BLaER1 (cell line): ENCODE results near the gene KRTAP22-1.

Experiments
- H3K27ac ChIP-seq: shearing (Covaris generic); formaldehyde crosslinking; 2 replicates; pipeline ENCODE4 v1.8.1; 2022
- H3K27me3 ChIP-seq: shearing (Covaris generic); formaldehyde crosslinking; 2 replicates; pipeline ENCODE4 v1.8.1; 2022
- H3K36me3 ChIP-seq: shearing (Covaris generic); formaldehyde crosslinking; 2 replicates; pipeline ENCODE4 v1.8.1; 2022
- H3K4me1 ChIP-seq: shearing (Covaris generic); formaldehyde crosslinking; 2 replicates; pipeline ENCODE4 v1.8.1; 2022
- H3K4me2 ChIP-seq: shearing (Covaris generic); formaldehyde crosslinking; 2 replicates; pipeline ENCODE4 v1.8.1; 2022
- H3K4me3 ChIP-seq: shearing (Covaris generic); formaldehyde crosslinking; 2 replicates; pipeline ENCODE4 v1.8.1; 2022
- H3K9ac ChIP-seq: shearing (Covaris generic); formaldehyde crosslinking; 2 replicates; pipeline ENCODE4 v1.8.1; 2022
- H3K9me3 ChIP-seq: shearing (Covaris generic); formaldehyde crosslinking; 2 replicates; pipeline ENCODE4 v1.8.1; 2022
- H4K20me1 ChIP-seq: shearing (Covaris generic); formaldehyde crosslinking; 2 replicates; pipeline ENCODE4 v1.8.1; 2022
- Cebpa-rat ChIP-seq: shearing (Covaris generic); IDR thresholded peaks from 2 replicates; pipeline ENCODE4 v1.8.1; 2022

Gene KRTAP22-1

DNA sequence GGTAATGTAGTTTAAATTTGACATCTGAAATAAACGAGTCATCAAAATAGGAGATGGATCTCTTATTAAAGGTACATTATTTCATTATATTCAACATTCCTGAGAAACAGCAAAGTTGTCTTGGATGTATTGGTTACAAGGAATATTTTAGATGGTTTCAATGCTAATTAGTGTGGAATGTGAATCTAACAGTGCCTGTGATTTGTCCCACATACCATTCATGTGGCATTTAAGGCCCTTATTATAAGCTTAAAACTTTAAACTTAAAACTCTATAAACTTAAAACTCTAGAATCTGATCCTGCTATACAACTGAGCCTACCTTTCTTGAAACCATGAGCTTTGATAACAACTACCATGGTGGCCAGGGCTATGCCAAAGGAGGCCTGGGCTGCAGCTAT lies at the start of gene KRTAP22-1:
Gene KRTAP22-1, plus strand, starts transcription at position 301 of the 400 bp plus-strand sequence.
- Histone ChIP-seq H3K4me2 (no peak within 1 kb of the TSS), H3K4me3 (no peak within 1 kb of the TSS), H3K9ac (no peak within 1 kb of the TSS), H3K36me3 (no peaks in the 10 kb centered on the region), H3K9me3 (no peaks in the 10 kb centered on the region), H3K27me3 (no peaks in the 10 kb centered on the region), H3K27ac (no peak within 1 kb of the TSS), H3K4me1 (no peaks in the 10 kb centered on the region), H4K20me1 (no peaks in the 10 kb centered on the region)
- TF ChIP-seq Cebpa-rat, result no peak

DNA sequence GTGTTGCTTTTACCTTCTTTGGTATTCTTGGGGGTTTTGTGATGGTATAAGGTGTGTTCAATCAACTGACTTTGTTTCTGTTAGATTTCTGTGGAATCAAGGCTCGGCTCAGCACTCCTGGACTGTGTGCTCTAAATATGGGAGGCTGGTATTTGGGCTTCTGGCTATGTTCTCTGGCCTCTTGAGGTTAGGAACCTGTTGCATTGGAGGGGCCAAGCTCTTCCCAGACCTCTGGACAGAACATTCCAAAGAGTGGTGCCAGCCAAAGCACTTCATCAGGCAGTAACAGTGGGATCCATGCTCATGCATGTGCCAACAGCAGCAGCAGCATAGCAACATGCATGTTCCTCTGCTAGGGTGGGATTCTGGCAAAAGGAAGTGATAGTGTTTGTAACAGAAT lies 48.1 kb upstream of the KRTAP22-1 start:
- Histone ChIP-seq H3K36me3 (no peaks in the 10 kb centered on the region), H4K20me1 (no peaks in the 10 kb centered on the region), H3K9me3 (no peaks in the 10 kb centered on the region), H3K4me3 (no peak overlapping the region), H3K4me2 (no peak overlapping the region), H3K4me1 (no peaks in the 10 kb centered on the region), H3K9ac (no peak overlapping the region), H3K27ac (no peak overlapping the region), H3K27me3 (no peaks in the 10 kb centered on the region)
- no peak for TF ChIP-seq Cebpa-rat

DNA sequence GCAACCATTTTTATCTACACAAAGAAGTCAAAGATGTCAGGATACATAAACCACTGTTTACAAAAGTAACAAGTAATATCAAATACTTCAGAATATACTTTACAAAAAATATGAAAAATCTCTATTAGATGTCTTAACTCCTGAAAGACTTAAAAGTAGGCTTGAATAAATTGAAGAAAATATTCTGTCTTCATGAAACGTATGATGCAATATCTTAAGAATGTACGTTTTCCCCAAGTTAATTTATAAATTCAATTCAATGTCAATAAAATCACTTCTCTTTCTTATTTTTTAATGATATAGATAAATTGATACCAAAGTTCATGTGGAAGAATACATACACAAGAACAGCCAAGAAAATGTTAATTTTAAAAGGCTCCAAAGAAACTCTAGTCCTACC lies 45.8 kb upstream of the KRTAP22-1 start:
- H3K27me3 ChIP-seq, result no peaks in the 10 kb centered on the region
- H3K4me2 ChIP-seq, result no peak overlapping the region
- no peak overlapping the region for H3K27ac ChIP-seq
- no peaks in the 10 kb centered on the region for H3K9me3 ChIP-seq
- no peaks in the 10 kb centered on the region for H4K20me1 ChIP-seq
- no peak overlapping the region for H3K9ac ChIP-seq
- no peak overlapping the region for H3K4me3 ChIP-seq
- H3K36me3 ChIP-seq, result no peaks in the 10 kb centered on the region
- H3K4me1 ChIP-seq, result no peaks in the 10 kb centered on the region
- no peak for TF ChIP-seq Cebpa-rat

DNA sequence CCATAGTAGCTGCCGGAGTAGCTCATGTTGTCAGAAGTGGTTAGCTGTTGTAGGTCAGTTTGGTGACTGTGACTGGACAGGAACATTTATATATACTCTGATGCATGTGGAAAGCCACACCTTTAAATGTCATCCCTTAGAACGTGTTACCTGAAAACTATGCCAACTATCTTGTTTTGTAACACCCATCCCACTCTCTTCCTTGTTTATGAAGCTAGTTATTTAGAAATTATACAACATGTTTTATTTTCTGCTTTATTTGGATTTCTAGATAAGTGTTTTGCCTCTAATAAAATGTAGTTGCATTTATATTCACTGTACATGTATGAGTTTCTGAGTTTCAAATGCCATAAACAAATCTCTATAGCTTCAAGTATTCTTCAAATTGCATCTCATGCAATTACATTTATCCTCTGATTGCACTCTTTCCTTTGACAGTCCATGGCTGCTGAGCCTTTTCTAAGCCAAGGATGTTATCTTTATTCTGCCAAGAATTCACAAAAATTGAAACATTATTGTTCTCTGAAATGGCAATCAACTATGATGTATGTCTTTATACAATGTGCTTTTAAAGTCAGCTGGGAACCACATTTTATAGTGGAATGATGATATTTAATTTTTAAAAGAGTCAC lies 39.5 kb upstream of the KRTAP22-1 start, which contains the start of gene KRTAP19-7:
Gene KRTAP19-7, minus strand, starts transcription at position 51 of the 632 bp plus-strand sequence. Its CDS starts 25 bp downstream, at position 26.
- Histone ChIP-seq H3K4me1 (no peaks in the 10 kb centered on the region), H3K4me3 (no peak within 1 kb of the TSS), H3K36me3 (no peaks in the 10 kb centered on the region), H3K9me3 (no peaks in the 10 kb centered on the region), H3K27ac (no peak within 1 kb of the TSS), H3K4me2 (no peak within 1 kb of the TSS), H4K20me1 (no peaks in the 10 kb centered on the region), H3K27me3 (no peaks in the 10 kb centered on the region), H3K9ac (no peak within 1 kb of the TSS)
- no peak for TF ChIP-seq Cebpa-rat

DNA sequence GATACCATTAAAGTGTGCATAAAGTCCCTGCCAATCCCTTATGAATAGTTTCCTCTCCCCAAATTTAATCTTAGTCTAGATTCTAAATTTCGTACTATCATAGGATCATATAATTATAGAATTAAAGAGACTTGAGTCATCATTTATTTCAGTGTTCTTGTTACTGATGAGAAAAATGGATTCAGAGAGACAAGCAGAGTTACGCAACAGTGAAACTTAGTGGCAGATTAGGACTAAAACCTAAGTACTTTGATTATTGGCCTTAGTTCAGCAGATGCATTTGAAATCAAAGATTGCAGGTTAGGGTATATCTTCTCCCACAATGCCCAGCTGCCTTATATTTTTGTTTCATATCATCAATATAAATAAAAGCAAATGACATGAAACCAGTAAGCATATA lies 38.9 kb upstream of the KRTAP22-1 start:
- no peak for TF ChIP-seq Cebpa-rat
- H3K36me3 ChIP-seq, result no peaks in the 10 kb centered on the region
- no peak overlapping the region for H3K27ac ChIP-seq
- no peaks in the 10 kb centered on the region for H3K4me1 ChIP-seq
- H3K27me3 ChIP-seq, result no peaks in the 10 kb centered on the region
- no peak overlapping the region for H3K4me2 ChIP-seq
- no peak overlapping the region for H3K4me3 ChIP-seq
- H3K9ac ChIP-seq, result no peak overlapping the region
- no peaks in the 10 kb centered on the region for H4K20me1 ChIP-seq
- H3K9me3 ChIP-seq, result no peaks in the 10 kb centered on the region

DNA sequence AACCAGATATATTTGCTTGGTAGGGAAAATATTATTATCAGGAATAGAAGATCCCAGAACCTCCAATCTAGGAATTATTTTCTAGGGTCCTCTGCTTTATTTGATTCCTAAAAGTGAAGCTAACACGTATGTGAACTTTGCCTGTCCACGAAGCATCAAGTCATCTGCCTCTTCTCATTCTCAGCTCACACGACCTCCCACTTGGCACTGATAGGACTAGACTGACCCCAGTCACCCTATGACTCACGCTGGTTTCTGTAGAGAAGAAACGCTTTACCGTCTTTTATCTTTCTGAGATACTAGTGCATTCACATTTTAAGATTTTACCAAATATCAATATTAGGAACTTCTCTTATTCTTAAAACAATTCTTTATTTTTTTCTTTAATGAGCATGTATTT lies 37.8 kb upstream of the KRTAP22-1 start:
- H3K27me3 ChIP-seq, result no peaks in the 10 kb centered on the region
- H3K36me3 ChIP-seq, result no peaks in the 10 kb centered on the region
- H3K27ac ChIP-seq, result no peak overlapping the region
- H3K4me1 ChIP-seq, result no peaks in the 10 kb centered on the region
- no peak for TF ChIP-seq Cebpa-rat
- no peaks in the 10 kb centered on the region for H3K9me3 ChIP-seq
- H3K4me2 ChIP-seq, result no peak overlapping the region
- H3K4me3 ChIP-seq, result no peak overlapping the region
- H3K9ac ChIP-seq, result no peak overlapping the region
- H4K20me1 ChIP-seq, result no peaks in the 10 kb centered on the region

DNA sequence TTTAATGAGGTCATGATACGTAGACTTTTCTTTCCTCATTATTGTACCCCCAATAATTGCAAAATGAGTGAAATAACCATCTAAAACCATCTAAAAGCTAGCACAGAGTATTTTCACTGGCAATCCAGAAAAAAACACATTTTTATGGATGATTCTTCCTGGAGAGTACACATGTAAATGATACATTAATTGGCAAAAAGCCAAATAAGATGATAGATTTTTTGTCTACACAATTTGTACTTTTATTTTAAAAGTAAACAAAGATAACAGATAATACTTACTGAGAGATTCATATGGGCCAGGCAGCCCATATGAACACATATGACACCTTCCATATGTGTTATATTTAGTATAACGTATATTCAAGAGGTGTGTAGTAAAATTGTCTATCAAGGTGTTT lies 37.3 kb upstream of the KRTAP22-1 start:
- no peak for TF ChIP-seq Cebpa-rat
- Histone ChIP-seq H3K36me3 (no peaks in the 10 kb centered on the region), H4K20me1 (no peaks in the 10 kb centered on the region), H3K4me3 (no peak overlapping the region), H3K4me1 (no peaks in the 10 kb centered on the region), H3K4me2 (no peak overlapping the region), H3K9me3 (no peaks in the 10 kb centered on the region), H3K27ac (no peak overlapping the region), H3K9ac (no peak overlapping the region), H3K27me3 (no peaks in the 10 kb centered on the region)

DNA sequence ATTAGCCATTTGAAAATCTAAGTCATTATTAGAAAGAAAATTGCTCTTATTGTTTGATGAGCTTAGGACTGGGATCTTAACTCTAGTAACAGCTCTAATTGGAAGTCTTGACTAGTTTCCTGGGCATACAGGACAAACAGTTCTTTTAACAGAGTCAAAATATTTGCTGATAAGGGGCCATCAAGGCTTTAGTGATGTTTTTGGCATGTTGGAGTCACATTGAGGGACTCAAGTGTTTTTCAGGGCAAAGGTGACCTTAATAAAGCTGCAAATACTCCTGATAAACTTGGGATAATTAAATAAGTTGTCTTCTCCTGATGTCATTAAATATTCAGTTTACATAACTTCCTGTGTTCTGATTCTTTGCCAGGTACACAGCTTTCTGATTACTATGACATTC lies 33.3 kb upstream of the KRTAP22-1 start:
- H3K4me2 ChIP-seq, result no peak overlapping the region
- no peak overlapping the region for H3K4me3 ChIP-seq
- H3K36me3 ChIP-seq, result no peaks in the 10 kb centered on the region
- no peaks in the 10 kb centered on the region for H4K20me1 ChIP-seq
- H3K27me3 ChIP-seq, result no peaks in the 10 kb centered on the region
- H3K9ac ChIP-seq, result no peak overlapping the region
- no peak overlapping the region for H3K27ac ChIP-seq
- H3K9me3 ChIP-seq, result no peaks in the 10 kb centered on the region
- TF ChIP-seq Cebpa-rat, result no peak
- H3K4me1 ChIP-seq, result no peaks in the 10 kb centered on the region

DNA sequence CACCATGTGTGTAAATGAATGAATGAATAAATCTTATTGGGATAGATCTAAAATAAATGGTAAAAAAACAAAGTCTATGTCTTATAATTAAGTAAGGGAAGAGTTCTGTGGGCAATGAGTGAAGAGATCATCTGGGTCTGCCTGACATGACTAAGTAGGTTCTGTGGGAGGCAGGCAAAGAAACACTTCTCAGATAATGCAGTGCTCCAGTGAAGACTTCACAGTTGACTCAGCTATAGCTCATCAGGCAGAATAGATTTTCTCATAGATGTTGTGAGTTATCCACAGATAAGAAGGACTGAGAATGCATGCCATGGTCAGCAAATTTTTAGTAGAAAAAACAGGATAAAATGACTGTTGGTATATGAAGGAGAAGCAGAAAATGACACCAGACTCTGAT lies 23.1 kb upstream of the KRTAP22-1 start:
- Histone ChIP-seq H3K27me3 (no peaks in the 10 kb centered on the region), H3K9me3 (no peaks in the 10 kb centered on the region)
- TF ChIP-seq Cebpa-rat, result no peak

DNA sequence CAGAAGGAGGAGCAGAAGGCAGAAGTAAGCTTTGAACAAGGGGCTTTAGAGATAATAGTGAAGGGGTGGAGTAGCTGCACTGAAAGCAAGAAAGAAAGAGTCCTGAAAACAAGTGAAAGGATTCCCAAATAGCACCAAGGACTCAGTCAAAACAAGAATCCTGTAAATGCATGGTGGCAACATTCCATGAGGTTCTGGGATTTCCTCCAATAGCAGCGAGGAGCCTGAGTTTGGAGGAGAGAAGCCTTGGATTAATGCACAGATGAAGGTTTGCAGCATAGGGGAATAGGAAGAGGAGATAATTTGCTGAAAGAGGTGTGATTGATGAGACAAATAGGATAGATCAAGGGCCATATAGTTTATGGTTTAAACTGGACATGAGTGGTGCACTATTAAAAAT lies 21.5 kb upstream of the KRTAP22-1 start:
- Histone ChIP-seq H4K20me1 (no peaks in the 10 kb centered on the region), H3K4me3 (no peak overlapping the region), H3K27me3 (no peaks in the 10 kb centered on the region), H3K27ac (no peak overlapping the region), H3K4me1 (no peaks in the 10 kb centered on the region), H3K9me3 (no peaks in the 10 kb centered on the region), H3K9ac (no peak overlapping the region), H3K4me2 (no peak overlapping the region), H3K36me3 (no peaks in the 10 kb centered on the region)
- no peak for TF ChIP-seq Cebpa-rat

More for the DNA sequence above, 23.1 kb upstream of the KRTAP22-1 start:
- no peak overlapping the region for H3K9ac ChIP-seq
- no peaks in the 10 kb centered on the region for H3K4me1 ChIP-seq
- no peak overlapping the region for H3K4me2 ChIP-seq
- H3K4me3 ChIP-seq, result no peak overlapping the region
- no peak overlapping the region for H3K27ac ChIP-seq
- H3K36me3 ChIP-seq, result no peaks in the 10 kb centered on the region
- no peaks in the 10 kb centered on the region for H4K20me1 ChIP-seq

DNA sequence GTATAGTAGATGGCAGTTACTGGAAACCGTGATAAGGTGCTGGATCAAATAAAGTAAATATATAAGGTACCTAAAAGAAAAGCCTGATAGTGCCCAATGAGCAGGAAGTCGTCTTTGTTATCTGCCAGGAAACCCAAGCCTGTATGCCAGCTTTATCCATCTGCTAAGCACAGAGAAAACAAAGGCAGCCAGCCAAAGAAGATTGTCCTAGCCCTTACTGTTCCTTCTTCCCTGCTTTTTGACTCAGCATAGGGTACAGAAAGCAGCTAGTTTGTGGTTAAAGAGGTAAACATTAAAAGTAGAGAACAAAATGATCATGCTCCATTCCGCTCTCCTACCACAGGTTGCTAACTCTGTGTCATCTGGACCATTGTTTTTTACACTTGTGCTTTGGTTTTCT lies 20.8 kb upstream of the KRTAP22-1 start:
- no peaks in the 10 kb centered on the region for H3K4me1 ChIP-seq
- TF ChIP-seq Cebpa-rat, result no peak
- H3K4me3 ChIP-seq, result no peak overlapping the region
- no peaks in the 10 kb centered on the region for H3K36me3 ChIP-seq
- H3K9me3 ChIP-seq, result no peaks in the 10 kb centered on the region
- H4K20me1 ChIP-seq, result no peaks in the 10 kb centered on the region
- H3K27me3 ChIP-seq, result no peaks in the 10 kb centered on the region
- H3K9ac ChIP-seq, result no peak overlapping the region
- no peak overlapping the region for H3K4me2 ChIP-seq
- H3K27ac ChIP-seq, result no peak overlapping the region
